SW480 (cell line): Measurements from ENCODE around the gene PIGP.
"Not testable (repeated sequence)": the region's sequence is repeated elsewhere in the genome, so short reads cannot be mapped to it uniquely, and the experiment has no call there.

Source experiments
- DNase-seq: peaks from one replicate; pipeline ENCODE4 v3.0.0-alpha.2; 2016; ENCODE audit warnings: low spot score

Gene PIGP

GRCh38 chr21:37072988-37073416, at the start of gene PIGP, which contains the start of gene TTC3:
TSS of gene PIGP (minus strand) at chr21:37073071. CDS start at chr21:37072515, 556 bp downstream.
TSS of gene TTC3 (plus strand) at chr21:37073254. CDS start at chr21:37087258, 14,004 bp downstream.
- peak; percentile 93 for DNase-seq

DNA sequence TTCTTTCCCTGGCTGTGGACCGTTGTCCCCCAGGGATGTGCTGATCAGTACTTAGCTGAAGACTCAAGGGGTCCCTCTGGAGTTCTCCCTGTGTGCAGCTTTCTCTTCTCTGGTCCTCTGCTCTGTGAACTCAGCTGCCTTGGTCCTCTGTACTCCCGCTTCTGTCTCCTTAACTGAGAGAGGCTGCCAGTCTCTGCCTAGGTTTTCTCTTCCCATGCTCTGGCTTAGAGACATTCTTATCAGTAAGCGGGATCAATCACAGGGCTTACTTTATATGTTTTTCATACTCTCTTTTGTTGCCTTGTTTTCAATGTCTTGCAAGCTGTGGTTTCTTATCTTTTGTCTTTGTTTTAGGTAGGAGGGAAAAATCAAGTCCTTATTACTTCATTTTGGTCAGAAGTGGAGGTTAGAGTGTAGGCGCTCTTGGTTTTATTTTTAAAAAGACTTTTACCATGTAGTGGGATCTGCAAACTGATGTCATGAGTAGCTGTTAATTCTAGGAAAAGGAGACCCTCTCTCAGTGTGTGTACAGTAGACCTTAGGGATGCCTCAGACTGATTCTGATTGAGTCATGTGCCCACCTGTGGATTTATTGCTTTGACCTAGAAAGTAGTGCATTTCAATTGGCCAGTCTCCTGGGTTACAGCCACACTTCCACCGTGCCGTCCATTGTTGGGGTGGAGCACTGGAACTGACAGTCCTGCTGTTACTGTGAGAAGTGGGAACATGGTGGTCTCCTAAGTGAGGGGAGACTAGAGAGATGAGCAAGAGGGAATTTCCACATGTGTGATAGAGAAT, 46.7 kb upstream of the PIGP start:
- no peak for DNase-seq

DNA sequence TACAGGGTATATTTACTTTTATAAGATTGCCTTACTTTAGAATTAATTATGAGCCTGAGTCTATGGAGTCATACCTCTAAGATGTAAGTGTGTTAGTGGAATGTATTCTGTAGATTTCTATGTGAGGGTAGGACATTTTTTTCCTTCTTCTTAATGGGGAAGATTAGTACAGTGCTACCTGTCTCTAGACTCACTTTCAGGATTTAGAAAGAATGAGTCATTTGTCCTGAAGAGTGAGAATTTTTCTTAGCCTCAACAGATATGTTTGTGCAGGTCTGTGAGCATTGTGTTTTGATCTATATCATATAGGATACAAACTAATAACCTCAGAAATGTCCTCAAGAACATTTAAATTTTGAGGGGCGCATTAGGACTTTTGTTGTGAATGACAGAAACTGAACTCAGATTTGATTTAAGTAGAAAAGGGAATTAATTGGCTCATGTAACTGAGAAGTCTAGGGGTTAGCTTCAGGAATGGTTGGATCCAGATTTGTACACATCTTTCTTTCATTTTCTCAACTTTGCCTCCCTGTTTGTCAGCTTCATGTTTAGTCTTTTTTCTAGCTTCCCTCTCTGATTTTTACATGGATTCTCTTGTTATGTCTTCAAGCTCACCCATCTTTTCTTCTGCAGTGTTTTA, 45.4 kb upstream of the PIGP start:
- DNase-seq, result no peak

GRCh38 chr21:37117204-37117603, 44.3 kb upstream of the PIGP start:
- DNase-seq, result no peak

DNA sequence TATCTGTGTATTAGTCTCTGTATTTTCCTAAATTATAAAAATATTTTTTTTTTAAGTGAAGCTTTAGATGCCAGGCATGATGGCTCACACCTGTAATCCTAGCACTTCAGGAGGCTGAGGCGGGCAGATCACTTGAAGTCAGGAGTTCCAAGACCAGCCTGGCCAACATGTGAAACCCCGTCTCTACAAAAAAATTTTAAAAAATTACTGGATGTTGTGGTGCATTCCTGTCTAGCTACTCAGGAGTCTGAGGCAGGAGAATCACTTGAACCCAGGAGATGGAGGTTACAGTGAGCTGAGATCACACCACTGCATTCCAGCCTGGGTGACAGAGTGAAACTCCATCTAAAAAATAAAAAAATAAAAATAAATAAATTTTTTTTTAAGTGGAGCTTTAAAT, 43.6 kb upstream of the PIGP start:
- not testable (repeated sequence) for DNase-seq

DNA sequence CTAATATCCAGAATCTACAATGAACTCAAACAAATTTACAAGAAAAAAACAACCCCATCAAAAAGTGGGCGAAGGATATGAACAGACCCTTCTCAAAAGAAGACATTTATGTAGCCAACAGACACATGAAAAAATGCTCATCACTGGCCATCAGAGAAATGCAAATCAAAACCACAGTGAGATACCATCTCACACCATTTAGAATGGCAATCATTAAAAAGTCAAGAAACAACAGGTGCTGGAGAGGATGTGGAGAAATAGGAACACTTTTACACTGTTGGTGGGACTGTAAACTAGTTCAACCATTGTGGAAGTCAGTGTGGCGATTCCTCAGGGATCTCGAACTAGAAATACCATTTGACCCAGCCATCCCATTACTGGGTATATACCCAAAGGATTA, 41.4 kb upstream of the PIGP start:
- not testable (repeated sequence) for DNase-seq

DNA sequence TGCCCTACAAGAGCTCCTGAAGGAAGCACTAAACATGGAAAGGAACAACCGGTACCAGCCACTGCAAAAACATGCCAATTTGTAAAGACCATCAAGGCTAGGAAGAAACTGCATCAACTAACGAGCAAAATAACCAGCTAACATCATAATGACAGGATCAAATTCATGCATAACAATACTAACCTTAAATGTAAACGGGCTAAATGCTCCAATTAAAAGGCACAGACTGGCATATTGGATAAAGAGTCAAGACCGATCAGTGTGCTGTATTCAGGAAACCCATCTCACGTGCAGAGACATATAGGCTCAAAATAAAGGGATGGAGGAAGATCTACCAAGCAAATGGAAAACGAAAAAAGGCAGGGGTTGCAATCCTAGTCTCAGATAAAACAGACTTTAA, 38.2 kb upstream of the PIGP start:
- DNase-seq, result not testable (repeated sequence)

DNA sequence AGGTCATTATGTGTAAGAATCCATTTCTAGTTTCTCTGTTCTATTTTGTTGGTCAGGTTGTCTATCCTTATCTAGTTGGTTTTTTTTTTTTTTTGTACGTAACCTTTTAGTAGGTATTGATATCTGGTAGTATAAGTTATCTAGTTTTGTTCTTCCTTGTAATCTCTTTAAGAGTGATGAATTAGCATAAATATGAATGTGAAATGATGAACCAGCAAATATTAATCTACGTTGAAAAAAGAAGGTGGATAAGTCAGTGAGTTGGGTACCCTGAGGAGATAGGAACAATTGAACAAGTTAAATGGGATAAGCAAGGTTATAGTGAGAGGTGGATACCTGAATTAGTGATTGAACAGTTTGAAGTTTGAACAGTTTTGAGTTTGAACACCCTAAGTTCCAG, 34.1 kb upstream of the PIGP start:
- DNase-seq, result no peak

GRCh38 chr21:37102746-37103145, 29.9 kb upstream of the PIGP start:
- not testable (repeated sequence) for DNase-seq

DNA sequence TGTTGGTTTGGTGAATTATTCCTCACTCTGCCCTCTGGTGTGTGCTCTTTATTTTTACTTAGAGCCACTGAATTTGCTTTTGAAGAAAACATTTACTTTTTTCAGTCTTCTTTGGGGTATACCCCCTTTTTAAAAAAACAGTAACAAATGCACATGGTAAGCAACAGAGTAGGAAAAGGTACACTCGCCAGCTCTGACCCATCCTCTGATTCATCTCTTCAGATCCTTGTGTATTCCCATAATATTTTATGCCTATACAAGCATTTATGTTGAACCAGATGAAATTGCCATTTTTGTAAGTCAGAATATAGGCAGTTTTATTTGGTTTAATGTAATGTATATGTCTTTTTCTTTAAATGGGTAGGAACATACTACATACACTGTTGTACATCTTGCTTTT, 28.5 kb upstream of the PIGP start:
- no peak for DNase-seq

GRCh38 chr21:37100316-37100715, 27.4 kb upstream of the PIGP start:
- DNase-seq, result no peak

DNA sequence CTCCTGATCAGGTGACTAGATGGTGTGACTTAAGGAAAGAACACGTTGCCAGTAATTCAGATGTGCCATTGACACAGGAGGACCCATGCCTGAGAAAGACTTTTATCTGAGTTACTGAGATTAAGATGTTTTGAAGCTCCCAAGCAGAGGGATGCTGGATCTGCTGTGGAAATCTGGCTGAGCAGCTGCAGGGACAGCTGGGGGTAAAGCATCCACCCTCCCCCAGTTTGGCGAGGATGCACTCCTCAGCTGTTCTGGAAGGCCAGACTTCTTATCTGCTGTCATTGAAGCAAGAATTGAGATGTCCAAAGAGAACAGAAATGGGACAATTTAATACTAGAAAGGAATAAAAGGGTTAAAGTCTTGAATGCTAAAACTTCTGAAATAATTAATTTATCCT, 25.9 kb upstream of the PIGP start:
- DNase-seq, result no peak

DNA sequence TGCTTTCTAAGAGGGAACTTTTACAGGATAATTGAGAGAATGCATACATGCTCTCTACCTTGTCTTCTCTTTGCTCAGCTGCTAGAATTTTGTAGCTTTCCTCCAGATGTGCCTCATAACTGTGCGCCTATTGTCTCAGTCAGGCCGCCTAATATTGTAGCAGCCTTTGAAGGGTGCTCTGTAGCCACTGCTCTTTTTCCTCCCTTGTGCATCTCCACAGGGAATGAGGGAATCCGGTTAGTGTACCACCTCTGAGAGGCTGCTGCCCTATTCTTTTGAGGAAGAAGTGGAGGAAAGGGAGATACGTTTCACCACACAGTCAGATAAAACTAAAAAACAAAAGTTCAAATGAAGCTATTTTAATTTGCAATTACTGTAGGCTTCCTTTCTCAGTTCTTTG, 22.9 kb upstream of the PIGP start:
- DNase-seq, result no peak

DNA sequence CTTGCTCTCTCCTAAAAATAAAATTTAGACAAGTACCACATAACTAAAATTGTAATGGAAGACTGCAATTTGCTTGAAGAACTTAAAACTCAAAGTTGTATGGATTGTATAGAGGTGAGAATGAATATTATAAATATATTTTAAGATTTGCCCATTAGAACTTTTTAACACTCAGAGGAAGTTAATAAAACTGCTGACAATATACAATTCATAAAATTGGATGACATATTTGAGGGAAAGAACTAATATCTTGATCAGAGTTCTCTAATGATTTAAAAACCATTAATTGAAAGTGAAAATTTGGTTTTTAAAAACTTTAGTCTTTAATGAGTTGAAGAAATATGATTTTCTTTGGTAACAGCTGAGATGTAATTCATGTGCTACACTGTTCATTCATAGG, 21.1 kb upstream of the PIGP start:
- no peak for DNase-seq

DNA sequence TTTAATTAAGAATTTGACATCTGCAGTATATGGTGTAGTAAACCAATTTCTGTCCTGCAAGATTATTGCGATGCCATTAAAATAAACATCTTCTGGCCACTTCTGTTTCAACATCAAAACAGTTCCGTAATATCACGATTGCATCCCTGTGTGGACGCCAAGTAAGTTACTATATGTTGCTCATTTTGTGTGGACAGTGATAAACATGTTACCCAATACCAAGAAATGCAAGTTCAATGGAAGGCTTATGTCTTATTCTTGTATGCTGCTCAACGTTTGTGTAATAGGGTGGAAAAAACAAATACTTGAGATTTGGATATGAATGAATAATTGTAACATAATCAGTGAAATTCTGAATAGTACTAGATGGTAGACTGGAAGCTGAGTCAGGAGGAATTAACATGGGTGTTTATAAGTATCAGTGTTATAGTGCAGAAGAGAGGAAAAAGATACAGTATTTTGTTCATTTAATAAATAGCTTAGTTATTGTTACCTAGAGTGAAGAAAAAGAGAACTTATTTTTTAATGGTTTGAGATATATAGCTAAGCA, 15.4 kb upstream of the PIGP start:
- no peak for DNase-seq

GRCh38 chr21:37087188-37087587, 14.3 kb upstream of the PIGP start:
- DNase-seq, result peak; percentile 59

DNA sequence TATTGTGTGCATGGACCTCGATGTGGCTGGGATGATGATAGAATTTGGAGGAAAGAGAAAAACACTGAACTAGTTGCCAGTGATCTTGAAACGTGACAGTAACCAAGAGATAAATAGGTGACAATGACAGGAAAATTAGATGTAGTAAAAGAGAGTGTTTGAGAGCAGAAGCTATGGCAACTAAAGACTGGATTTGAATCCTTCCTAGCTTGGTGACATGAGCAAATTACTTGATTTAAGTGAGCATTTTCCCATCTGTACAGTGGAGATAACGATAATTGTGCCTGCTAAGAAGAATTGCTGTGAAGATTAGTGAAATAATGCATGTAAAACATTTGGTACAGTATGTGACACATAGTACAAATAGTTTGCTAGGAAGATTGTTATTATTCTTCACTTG, 12.9 kb upstream of the PIGP start:
- DNase-seq, result no peak

DNA sequence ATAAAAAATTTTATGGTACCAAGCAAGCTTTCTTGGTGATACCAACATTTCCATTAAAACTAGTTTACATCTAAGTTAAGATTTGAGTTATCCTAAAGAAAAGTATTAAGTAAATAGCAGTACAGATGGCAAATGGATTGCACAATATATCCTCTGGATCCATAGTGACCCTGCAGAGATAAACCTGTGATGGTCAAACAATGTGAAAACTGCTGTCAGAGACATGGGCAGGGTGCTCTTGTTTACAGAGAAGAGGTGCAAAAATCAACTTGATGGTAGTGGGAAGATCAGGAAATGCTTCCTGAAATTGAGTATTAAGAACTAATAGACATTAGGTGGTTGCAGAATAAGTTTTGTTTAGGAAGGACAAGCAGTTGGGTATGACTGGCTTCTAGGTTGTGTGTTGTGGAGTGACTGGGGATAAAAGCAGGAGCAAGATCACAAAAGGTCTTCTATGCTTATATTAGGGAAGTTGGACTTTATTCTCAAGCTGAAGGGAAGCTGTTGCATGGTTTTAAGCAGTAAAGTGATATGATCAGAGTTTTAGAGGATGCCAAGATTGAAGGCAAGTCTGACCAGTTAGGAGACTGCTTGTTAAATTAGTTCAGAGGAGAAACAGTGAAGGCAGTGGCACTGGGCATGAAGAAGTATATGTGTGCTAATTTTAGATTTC, 10.1 kb upstream of the PIGP start:
- no peak for DNase-seq

- no peak for DNase-seq
Observed at GRCh38 chr21:37082375-37082774, 9.5 kb upstream of the PIGP start.

DNA sequence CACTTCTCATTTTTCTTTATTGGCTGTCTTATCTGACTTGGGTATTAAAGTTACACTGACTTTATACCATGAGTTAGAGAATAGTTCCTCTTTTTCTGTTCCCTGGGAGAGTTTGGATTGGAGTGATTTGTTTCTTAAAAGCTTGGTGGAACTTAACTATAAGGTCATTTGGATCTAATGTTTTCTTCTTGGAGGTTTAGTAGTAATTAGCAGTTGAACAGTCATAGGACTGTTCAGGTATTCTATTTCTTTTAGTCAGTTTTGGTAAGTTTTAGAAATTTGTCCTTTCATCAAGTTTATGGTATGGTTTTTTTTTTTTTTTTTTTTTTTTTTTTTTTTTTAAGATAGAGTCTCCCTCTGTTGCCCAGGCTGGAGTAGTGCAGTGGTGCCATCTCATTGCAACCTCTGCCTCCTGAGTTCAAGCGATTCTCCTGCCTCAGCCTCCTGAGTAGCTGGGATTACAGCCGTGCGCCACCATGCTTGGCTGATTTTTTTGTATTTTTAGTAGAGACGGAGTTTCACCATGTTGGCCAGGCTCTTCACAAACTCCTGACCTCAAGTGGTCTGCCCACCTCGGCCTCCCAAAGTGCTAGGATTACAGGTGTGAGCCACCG, 6.4 kb upstream of the PIGP start:
- DNase-seq, result no peak

GRCh38 chr21:37077403-37077802, 4.5 kb upstream of the PIGP start:
- DNase-seq, result no peak
